NCI-H82 treated with DMSO at 0.1 percent for 48 hours (cell line): Measurements from ENCODE around the gene ENDOV.

Experiments
- DNase-seq: peaks from one replicate; lab custom pipeline; 2025; ENCODE audit not compliant: unreplicated experiment; lab: John Stamatoyannopoulos, UW

Gene ENDOV

DNA sequence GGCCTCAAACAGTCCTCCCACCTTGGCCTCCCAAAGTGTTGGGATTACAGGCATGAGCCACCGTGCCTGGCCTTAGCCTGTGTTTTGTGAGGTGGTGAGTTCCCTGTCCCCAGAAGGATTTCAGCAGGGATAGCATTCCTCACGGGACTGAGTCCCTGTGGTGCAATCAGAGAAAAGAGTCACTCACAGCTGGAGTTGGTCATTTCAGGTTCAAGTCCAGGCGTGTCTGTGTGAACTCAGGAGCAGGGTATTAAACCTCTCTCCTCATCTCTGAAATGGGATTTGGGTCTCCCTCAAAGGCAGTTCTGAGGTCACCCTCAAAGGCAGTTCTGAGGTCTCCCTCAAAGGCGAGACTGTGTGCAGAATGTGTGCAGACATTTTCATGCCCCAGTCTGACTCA lies 32.8 kb downstream of the ENDOV start:
- no peak for DNase-seq

DNA sequence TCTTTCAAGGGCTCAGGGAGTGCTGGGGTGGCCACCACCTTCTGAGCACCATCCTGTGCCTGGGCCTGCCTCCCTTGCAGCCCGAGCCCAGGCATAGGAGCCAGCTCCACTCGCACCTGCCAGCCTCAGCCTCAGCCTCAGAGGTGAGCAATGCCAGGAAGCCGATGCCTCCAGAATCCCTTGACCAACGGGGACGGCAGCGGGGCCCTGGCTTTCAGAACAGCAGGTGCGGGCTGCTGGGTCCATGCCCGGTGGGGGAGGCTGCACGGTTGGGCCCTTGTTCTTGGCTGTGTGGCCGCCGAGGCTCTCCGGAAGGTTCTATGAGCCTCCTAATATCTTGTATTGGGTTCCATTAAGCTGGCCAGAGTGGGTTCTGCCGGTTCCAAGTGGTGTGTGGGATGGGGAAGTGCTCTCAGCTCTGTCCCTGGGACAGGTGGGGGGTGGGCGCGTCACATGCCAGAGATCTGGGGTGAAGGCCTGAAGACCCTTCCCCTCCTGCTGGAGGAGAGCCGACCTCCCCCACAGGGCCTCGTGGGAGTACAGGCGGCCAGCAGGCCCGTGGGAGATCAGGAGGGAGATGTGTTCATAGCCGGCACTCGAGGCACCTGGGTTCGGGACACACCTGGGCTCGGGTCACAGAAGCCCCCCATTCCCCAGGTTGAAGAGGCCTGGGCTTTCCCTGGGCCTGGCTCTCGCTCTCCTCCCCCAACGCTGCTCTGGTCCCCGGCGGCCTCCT lies 34.4 kb downstream of the ENDOV start:
- no peak for DNase-seq

DNA sequence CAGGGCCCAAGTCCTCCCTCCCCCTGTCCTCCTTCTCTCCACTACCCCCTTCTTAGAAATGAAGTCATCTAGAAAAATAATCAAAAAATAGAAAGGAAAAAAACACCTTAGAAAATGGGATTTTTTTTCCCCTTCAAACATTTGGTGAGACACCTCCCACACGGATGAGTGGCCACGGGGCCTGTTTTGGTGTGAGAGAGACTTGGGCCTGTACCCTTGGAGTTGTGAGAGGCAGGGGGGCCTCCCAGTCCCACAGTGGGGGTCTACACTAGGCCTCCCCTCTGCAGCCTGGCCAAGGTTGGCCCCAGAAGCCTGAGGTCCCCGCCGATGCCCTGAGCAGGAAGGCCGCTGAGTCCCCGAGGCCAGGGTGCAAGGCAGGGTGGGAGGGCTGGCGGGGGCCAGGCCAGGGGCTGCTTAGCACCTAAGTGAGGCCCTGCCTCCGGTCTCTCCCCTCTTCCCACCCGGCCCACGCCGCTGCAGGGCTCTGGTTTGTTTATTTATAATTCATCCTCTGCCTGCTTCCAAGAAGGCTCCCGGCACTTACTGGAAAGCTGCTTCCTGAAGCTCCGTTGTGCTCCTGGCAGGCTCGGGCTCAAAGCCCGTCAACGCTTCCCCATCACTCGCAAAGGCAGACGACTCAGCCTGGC lies 35.1 kb downstream of the ENDOV start:
- DNase-seq = no peak

- DNase-seq = no peak
These were observed 36.3 kb downstream of the ENDOV start for GRCh38 chr17:80451104-80451775.

- no peak for DNase-seq
These were observed 37.4 kb downstream of the ENDOV start for GRCh38 chr17:80452173-80452915.

GRCh38 chr17:80453126-80453997 lies 38.4 kb downstream of the ENDOV start:
- DNase-seq = no peak

DNA sequence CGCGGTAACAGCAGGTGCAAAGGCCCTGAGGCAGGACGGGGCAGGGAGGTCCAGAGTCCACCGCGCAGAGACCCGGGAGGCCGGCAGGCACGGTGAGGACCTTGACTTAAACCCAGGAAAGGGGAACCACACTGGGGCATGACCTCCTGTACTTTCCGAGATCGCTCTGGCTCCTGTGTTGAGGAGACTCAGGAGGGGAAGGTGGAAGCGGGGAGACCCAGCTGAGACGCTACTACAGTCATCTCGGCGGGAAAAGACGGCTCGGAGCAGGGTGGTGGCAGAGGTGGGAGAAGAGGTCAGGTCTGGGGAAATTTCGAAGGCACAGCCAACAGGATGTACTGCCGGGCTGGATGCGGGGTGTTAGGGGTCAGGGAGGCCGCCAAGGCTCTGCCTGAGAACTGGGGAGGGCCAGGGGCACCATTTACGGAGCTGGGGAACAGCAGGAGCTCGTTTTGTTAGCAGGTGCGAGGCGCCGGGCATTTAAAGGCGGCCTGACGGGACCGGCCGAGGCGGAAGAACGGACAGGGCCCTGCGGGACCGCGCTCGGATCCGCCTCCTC lies 39.1 kb downstream of the ENDOV start:
- no peak for DNase-seq

GRCh38 chr17:80454557-80455335 lies 39.8 kb downstream of the ENDOV start:
- peak; percentile 83 for DNase-seq

GRCh38 chr17:80455336-80455710 lies 40.4 kb downstream of the ENDOV start:
- no peak for DNase-seq

GRCh38 chr17:80455784-80456183 lies 40.8 kb downstream of the ENDOV start:
- no peak for DNase-seq

DNA sequence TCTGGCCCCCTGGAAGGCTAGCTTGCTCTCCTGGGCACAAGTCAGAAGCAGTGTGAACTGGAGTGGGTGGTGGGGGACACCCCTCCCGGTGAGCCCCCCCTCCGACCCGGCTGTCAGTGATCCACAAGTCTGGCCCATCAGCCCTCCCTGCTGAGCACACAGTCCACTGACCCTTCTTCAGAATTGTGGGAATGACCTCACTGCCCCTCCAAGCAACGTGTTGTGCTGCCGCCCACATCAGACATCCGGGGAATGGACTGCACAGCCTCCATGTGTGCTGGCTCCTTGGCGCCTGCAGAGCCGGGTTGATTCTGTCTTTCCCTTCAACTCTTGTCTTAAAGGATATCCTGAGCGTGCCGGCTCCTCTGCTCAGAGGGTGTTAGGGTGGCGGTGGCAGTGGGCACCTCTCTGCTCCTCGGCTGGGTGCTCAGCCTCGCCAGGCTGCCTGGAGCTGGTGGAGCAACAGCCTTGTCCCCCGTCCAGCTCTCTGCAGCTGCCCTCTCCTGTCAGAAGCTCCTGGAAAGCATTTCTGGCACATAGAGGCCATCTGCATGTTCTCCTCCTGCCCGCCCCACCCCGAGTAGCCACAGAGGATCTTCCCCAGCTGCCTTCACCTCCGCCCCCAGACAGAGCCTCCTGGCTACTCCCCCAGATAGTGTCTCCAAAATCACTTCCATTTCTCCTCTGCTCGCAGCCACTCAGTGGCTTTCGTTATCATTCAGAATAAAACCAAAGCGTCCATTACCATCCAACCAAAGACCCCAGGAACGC lies 41.7 kb downstream of the ENDOV start:
- no peak for DNase-seq

- no peak for DNase-seq
These were observed 42.4 kb downstream of the ENDOV start for GRCh38 chr17:80457236-80457856.

DNA sequence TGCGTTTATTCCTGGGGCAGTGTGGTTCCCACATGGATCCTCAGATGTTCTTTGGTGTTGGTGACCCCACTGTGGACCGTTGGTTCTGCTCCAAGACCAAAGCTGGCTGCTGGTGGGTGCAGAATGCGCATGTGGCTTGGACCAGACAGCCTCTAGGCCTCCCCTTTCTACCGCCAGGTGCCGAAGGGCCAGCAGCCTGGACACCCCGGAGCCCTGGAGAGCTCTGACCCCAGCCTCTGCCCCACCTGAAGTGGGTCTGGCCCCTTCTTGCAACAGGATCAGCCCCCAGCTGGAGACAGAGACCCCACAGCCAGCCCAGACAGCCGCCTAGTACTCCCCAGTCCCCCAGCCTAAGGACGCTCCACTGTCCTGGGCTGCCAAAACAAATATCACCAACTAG lies 43.0 kb downstream of the ENDOV start:
- DNase-seq = no peak

DNA sequence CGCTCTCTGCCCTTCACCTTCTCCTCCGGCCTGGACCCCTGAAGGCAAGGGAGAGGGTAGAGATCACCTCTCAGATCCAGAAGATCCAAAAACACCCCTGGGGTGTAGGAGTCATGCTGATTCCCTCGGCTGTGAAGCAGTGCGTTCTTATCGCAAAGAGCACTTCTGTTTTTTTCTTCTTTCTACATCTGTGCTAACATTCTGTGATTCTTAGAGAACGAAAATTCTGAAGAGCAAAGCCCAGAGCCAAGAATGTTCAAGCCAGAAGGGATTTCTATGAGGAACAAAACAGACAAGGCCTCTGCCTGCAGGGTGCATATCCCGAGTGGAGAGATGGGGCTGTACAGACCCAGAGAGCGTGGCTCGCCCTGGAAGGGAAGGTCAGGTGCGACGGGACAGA lies 44.3 kb downstream of the ENDOV start:
- no peak for DNase-seq

- no peak for DNase-seq
These were observed 45.5 kb downstream of the ENDOV start for GRCh38 chr17:80460429-80460834.

DNA sequence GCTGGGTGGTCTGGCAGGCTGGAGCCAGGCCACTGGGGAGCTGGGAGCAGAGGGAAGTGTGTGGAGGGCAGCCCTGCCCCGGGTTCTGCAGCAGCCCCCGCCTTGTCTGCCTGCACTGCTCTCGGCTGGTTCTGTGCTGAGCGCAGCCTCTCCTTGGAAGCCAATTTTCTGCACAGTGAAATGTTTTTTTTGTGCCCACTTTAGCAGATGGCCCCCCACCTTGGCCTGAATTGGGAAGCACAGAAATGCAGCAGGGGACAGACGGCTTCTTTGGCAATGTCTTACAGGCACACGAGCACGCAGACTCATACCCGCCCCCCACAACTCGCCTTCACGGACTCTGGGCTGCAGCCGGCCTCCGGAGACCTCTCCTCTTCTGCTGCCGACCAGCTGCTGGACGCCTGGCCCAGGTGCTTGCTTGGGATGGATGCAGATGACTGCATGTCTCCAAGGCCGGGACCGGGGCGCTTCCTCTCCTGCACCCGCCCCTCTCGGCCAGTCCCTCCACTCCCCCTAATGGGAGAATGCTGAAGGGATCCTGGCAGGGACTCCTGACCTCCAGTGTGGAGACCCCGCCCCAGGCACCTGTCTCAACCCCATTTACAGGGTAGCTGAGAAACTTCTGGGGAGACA lies 46.7 kb downstream of the ENDOV start:
- no peak for DNase-seq

DNA sequence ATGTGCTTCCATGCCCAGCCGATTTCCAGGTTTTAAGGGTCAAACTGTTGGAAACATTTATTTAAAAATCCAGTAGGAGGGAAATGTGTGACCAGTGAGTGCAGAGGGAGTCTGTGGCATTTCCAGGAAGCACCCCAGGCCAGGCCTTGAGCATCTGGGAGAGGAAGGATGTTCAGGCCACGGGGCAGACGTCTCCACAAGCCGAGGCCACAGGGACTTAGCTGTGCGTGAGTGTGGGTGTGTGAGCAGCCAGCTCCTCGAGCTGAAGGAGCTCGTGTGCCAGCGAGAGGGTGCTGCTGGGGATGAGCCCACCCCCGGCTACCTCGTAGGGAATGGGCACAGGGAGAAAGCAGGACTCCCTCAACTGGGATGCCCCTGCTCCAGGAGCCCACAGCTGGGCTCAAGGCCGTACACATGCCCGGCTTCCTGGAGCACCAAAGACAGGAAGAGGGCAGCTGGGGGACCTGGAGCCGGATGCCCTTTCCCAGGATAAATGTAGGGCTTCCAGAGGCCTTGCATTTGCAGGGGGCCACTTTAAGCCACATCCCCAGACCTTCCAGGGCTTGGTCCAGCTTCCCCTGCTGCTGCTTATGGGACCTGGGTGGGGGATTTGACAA lies 48.9 kb downstream of the ENDOV start:
- no peak for DNase-seq
